ENCODE measurements around the gene MYO9B. TPM values are rescaled to one million over a fixed set of nuclear protein-coding genes. Genes with fewer than 3 reads are reported as not detected.

MYO9B gene
- total RNA-seq, 1 donor from 2014 or later: 94.3 TPM

- H3K4me1 Mint-ChIP-seq (ENCODE audit: unreplicated experiment): no peaks in the 10 kb centered on the region
- no peak for TF ChIP-seq CTCF (IDR thresholded peaks at IDR 0.05)
- H3K27me3 Mint-ChIP-seq (ENCODE audit: unreplicated experiment): no peaks in the 10 kb centered on the region
- H3K27ac Mint-ChIP-seq (ENCODE audit: unreplicated experiment): no peak overlapping the region
- no peak overlapping the region for H3K4me3 Mint-ChIP-seq (ENCODE audit: unreplicated experiment)
- DNase-seq (ENCODE audit: extremely low spot score, unreplicated experiment): no peak
- H3K36me3 Mint-ChIP-seq (ENCODE audit: unreplicated experiment): peaks cover 39% of the 10 kb centered on the region
- peaks cover 9% of the 10 kb centered on the region for H3K9me3 Mint-ChIP-seq (ENCODE audit: unreplicated experiment)
Measured at GRCh38 chr19:17164639-17165038, 89.1 kb downstream of the MYO9B start.

GRCh38 chr19:17165715-17166114 lies 90.1 kb downstream of the MYO9B start:
- TF ChIP-seq CTCF (IDR thresholded peaks at IDR 0.05): no peak
- Mint-ChIP-seq H3K36me3 (ENCODE audit: unreplicated experiment) (peaks cover 35% of the 10 kb centered on the region), H3K27ac (ENCODE audit: unreplicated experiment) (no peak overlapping the region), H3K4me1 (ENCODE audit: unreplicated experiment) (no peaks in the 10 kb centered on the region), H3K9me3 (ENCODE audit: unreplicated experiment) (peaks cover 9% of the 10 kb centered on the region), H3K4me3 (ENCODE audit: unreplicated experiment) (no peak overlapping the region), H3K27me3 (ENCODE audit: unreplicated experiment) (no peaks in the 10 kb centered on the region)
- no peak for DNase-seq (ENCODE audit: extremely low spot score, unreplicated experiment)

- H3K9me3 Mint-ChIP-seq (ENCODE audit: unreplicated experiment): no peaks in the 10 kb centered on the region
- no peak overlapping the region for H3K4me3 Mint-ChIP-seq (ENCODE audit: unreplicated experiment)
- H3K4me1 Mint-ChIP-seq (ENCODE audit: unreplicated experiment): peaks cover 3% of the 10 kb centered on the region
- no peak for DNase-seq (ENCODE audit: extremely low spot score, unreplicated experiment)
- no peaks in the 10 kb centered on the region for H3K27me3 Mint-ChIP-seq (ENCODE audit: unreplicated experiment)
- no peak for TF ChIP-seq CTCF (IDR thresholded peaks at IDR 0.05)
- H3K36me3 Mint-ChIP-seq (ENCODE audit: unreplicated experiment): peaks cover 34% of the 10 kb centered on the region
- no peak overlapping the region for H3K27ac Mint-ChIP-seq (ENCODE audit: unreplicated experiment)
Measured at GRCh38 chr19:17170538-17171297, 95.1 kb downstream of the MYO9B start.

- H3K9me3 Mint-ChIP-seq (ENCODE audit: unreplicated experiment): no peaks in the 10 kb centered on the region
- H3K4me3 Mint-ChIP-seq (ENCODE audit: unreplicated experiment): no peak overlapping the region
- TF ChIP-seq CTCF (IDR thresholded peaks at IDR 0.05): no peak
- peaks cover 3% of the 10 kb centered on the region for H3K4me1 Mint-ChIP-seq (ENCODE audit: unreplicated experiment)
- H3K27me3 Mint-ChIP-seq (ENCODE audit: unreplicated experiment): no peaks in the 10 kb centered on the region
- no peak for DNase-seq (ENCODE audit: extremely low spot score, unreplicated experiment)
- H3K36me3 Mint-ChIP-seq (ENCODE audit: unreplicated experiment): peaks cover 36% of the 10 kb centered on the region
- H3K27ac Mint-ChIP-seq (ENCODE audit: unreplicated experiment): no peak overlapping the region
Measured at GRCh38 chr19:17171874-17172273, 96.3 kb downstream of the MYO9B start.

- Mint-ChIP-seq H3K36me3 (ENCODE audit: unreplicated experiment) (peaks cover 38% of the 10 kb centered on the region), H3K27me3 (ENCODE audit: unreplicated experiment) (no peaks in the 10 kb centered on the region), H3K9me3 (ENCODE audit: unreplicated experiment) (no peaks in the 10 kb centered on the region), H3K4me3 (ENCODE audit: unreplicated experiment) (no peak overlapping the region), H3K27ac (ENCODE audit: unreplicated experiment) (no peak overlapping the region), H3K4me1 (ENCODE audit: unreplicated experiment) (peaks cover 3% of the 10 kb centered on the region)
- TF ChIP-seq CTCF (IDR thresholded peaks at IDR 0.05): no peak
- no peak for DNase-seq (ENCODE audit: extremely low spot score, unreplicated experiment)
Measured at GRCh38 chr19:17172624-17173345, 97.2 kb downstream of the MYO9B start.
